Fibroblast of skin of left biceps (primary cell): ENCODE measurements around the gene DIDO1.
"Not testable (repeated sequence)": the region's sequence is repeated elsewhere in the genome, so short reads cannot be mapped to it uniquely, and the experiment has no call there.

ENCODE experiments used
- DNase-seq, 2 experiments: peaks; one replicate each; pipeline ENCODE4 v3.0.0-alpha.2; 2013; ENCODE audit warnings: low read depth in 2 of 2

DIDO1 gene

GRCh38 chr20:62856931-62857619 is 69.2 kb downstream of the DIDO1 start:
- no peak for DNase-seq

- DNase-seq: no peak
Measured at GRCh38 chr20:62855120-62855519, 71.2 kb downstream of the DIDO1 start.

GRCh38 chr20:62854121-62854520 is 72.2 kb downstream of the DIDO1 start:
- DNase-seq: no peak

- not testable (repeated sequence) for DNase-seq
Measured at GRCh38 chr20:62853304-62853703, 73.0 kb downstream of the DIDO1 start.

GRCh38 chr20:62852841-62853240 is 73.5 kb downstream of the DIDO1 start:
- DNase-seq: no peak

- no peak for DNase-seq
Measured at GRCh38 chr20:62852196-62852595, 74.1 kb downstream of the DIDO1 start.

- DNase-seq: no peak
Measured at GRCh38 chr20:62850333-62850974, 75.9 kb downstream of the DIDO1 start.

GRCh38 chr20:62849431-62849830 is 76.9 kb downstream of the DIDO1 start:
- DNase-seq: no peak

GRCh38 chr20:62848917-62849316 is 77.4 kb downstream of the DIDO1 start:
- not testable (repeated sequence) for DNase-seq

- DNase-seq: no peak
Measured at GRCh38 chr20:62846166-62846890, 80.0 kb downstream of the DIDO1 start.

- DNase-seq: peak; percentile 50 to 54
Measured at GRCh38 chr20:62845416-62846160, 80.7 kb downstream of the DIDO1 start.

- no peak for DNase-seq
Measured at GRCh38 chr20:62844182-62844581, 82.1 kb downstream of the DIDO1 start.

- no peak for DNase-seq
Measured at GRCh38 chr20:62843656-62844055, 82.6 kb downstream of the DIDO1 start.

- DNase-seq: no peak
Measured at GRCh38 chr20:62841705-62842212, 84.5 kb downstream of the DIDO1 start.

GRCh38 chr20:62840244-62841197 is 85.8 kb downstream of the DIDO1 start:
- DNase-seq: no peak

GRCh38 chr20:62839816-62840215 is 86.5 kb downstream of the DIDO1 start:
- no peak for DNase-seq

GRCh38 chr20:62839261-62839660 is 87.0 kb downstream of the DIDO1 start:
- DNase-seq: no peak

GRCh38 chr20:62838128-62838891 is 88.0 kb downstream of the DIDO1 start:
- DNase-seq: no peak

- DNase-seq: no peak
Measured at GRCh38 chr20:62837790-62838127, 88.5 kb downstream of the DIDO1 start.

- no peak for DNase-seq
Measured at GRCh38 chr20:62836967-62837490, 89.3 kb downstream of the DIDO1 start.
